Tibial nerve (tissue), 4 donors: Measurements from ENCODE around the gene EPB41.

ENCODE experiments used
- CTCF ChIP-seq, 5 experiments: fragments of 200-600 bp in 3 of 5; fragments of 450-650 bp in 2 of 5; sonication (generic) in 3 of 5; IDR thresholded peaks; one replicate each; pipeline ENCODE4 v1.5.1; 2016 to 2019; ENCODE audit warnings: antibody characterized with exemption in 5 of 5, mild to moderate bottlenecking in 3 of 5, moderate library complexity in 2 of 5
- EP300 ChIP-seq, 2 donors: sonication (generic); formaldehyde crosslinking; IDR thresholded peaks; one replicate each; pipeline ENCODE4 v1.6.1; 2017; ENCODE audit warnings: antibody characterized with exemption in 2 of 2, mild to moderate bottlenecking in 1 of 2

DNA sequence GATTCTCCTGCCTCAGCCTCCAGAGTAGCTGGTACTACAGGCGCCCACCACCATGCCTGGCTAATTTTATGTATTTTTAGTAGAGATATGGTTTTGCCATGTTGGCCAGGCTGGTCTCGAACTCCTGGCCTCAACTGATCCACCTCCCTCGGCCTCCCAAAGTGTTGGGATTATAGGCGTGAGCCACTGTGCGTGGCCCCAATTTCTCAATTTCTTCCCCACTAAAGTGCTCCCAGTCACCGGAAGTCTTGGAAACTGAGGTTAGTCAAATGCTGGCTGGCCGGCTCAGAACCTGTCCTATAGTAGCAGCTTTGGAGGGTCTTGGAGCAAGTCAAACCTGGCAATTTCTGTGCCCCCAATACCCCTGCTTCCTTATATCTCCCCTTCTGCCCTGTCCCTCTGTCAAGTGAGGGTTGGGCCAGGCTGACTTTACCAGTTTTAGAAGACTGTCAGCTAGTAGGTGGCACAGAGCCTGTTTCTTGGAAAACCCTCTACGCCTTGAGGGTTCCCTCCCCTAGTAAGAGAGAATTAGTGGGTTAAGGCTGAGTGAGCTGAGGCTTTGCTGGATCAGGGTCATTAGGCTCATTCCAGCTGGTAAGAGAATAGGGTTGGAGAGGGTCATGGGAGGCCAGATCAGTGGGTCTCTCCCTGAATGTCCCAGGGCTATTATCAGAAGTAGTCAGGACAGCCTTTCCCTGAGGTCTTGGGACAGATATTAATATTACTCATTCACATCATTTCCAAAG, 8.3 kb upstream of the EPB41 start:
- no peak for TF ChIP-seq CTCF (IDR thresholded peaks at IDR 0.05)
- TF ChIP-seq EP300 (IDR thresholded peaks at IDR 0.05): no peak
